Natural killer cell (primary cell): ENCODE measurements around the gene RPS19. TPM values are rescaled to one million over a fixed set of nuclear protein-coding genes. Genes with fewer than 3 reads are reported as not detected.

ENCODE experiments used
- ATAC-seq, 3 donors: fragments of 150-1000 bp in 2 of 3; fragments of 200-7000 bp in 1 of 3; cut with Tn5 transposase; 1 replicate in 1 of 3; 2 replicates in 2 of 3; pipeline ENCODE4 v1.10.0; 2021; ENCODE audit warnings: mild to moderate bottlenecking in 2 of 3, moderate library complexity in 2 of 3
- DNase-seq, 2 donors: peaks; one replicate each; pipeline versions ENCODE4 v3.0.0 to v3.0.0-alpha.2; 2013 to 2021; ENCODE audit warnings: mixed read lengths in 1 of 2
- H3K27ac ChIP-seq: one replicate; pipeline ENCODE4 v1.5.1; 2013; ENCODE audit warnings: mild to moderate bottlenecking, low read length
- H3K27me3 ChIP-seq: one replicate; pipeline ENCODE4 v1.6.1; 2013; ENCODE audit warnings: low read length; ENCODE audit not compliant: control insufficient read depth, insufficient read depth
- H3K36me3 ChIP-seq: one replicate; pipeline ENCODE4 v1.6.1; 2013; ENCODE audit warnings: low read length; ENCODE audit not compliant: control insufficient read depth, insufficient read depth
- H3K4me1 ChIP-seq: one replicate; pipeline ENCODE4 v1.6.1; 2013; ENCODE audit warnings: low read length; ENCODE audit not compliant: control insufficient read depth, insufficient read depth
- H3K4me3 ChIP-seq: one replicate; pipeline ENCODE4 v1.5.1; 2013; ENCODE audit warnings: low read length
- H3K9me3 ChIP-seq: one replicate; pipeline ENCODE4 v1.6.1; 2013; ENCODE audit warnings: low read length; ENCODE audit not compliant: control insufficient read depth, insufficient read depth
- H3K27ac Mint-ChIP-seq, 2 donors: one replicate each; pipeline ENCODE4 v1.8.0; 2022; ENCODE audit warnings: mild to moderate bottlenecking in 2 of 2, mixed read lengths in 2 of 2, moderate library complexity in 1 of 2
- H3K27me3 Mint-ChIP-seq, 2 donors: one replicate each; pipeline ENCODE4 v1.8.0; 2022; ENCODE audit warnings: low read depth in 2 of 2, mixed read lengths in 2 of 2
- H3K36me3 Mint-ChIP-seq: one replicate; pipeline ENCODE4 v1.8.0; 2022; ENCODE audit warnings: mixed read lengths
- H3K4me1 Mint-ChIP-seq, 2 donors: one replicate each; pipeline ENCODE4 v1.8.0; 2022; ENCODE audit warnings: mixed read lengths in 2 of 2
- H3K4me3 Mint-ChIP-seq: one replicate; pipeline ENCODE4 v1.8.0; 2022; ENCODE audit warnings: mild to moderate bottlenecking, moderate library complexity, mixed read lengths
- H3K9me3 Mint-ChIP-seq, 2 donors: one replicate each; pipeline ENCODE4 v1.8.0; 2022; ENCODE audit warnings: mixed read lengths in 2 of 2
- CTCF ChIP-seq: fragments of 200-600 bp; IDR thresholded peaks from one replicate; pipeline ENCODE4 v1.8.0; 2022; ENCODE audit warnings: antibody characterized with exemption
- WGBS: methylation state at CpG from one replicate; pipeline ENCODE4 v1.1.7; 2013; ENCODE audit warnings: missing lambda C conversion rate; ENCODE audit not compliant: insufficient coverage; 5-methylcytosine and 5-hydroxymethylcytosine counted together
- intact Hi-C: fragments of 100-400 bp; cut with micrococcal nuclease; formaldehyde crosslinking; loops from one replicate; pipeline ENCODE4 v1.14.2; 2022
- total RNA-seq, 4 donors: library from RNA; stranded (reverse); fragments of 120-200 nt in 1 of 4; gene quantifications; one replicate each; pipeline versions ENCODE4 v1.2.3 to v1.2.4, GENCODE V29; 2013 to 2022

RPS19 gene
- total RNA-seq, 3 donors from 2014 or later (not counting 1 experiment from before 2014, with no cell fraction given): 1,358 to 1,814 (median 1,709) TPM

- H3K36me3 ChIP-seq: no peaks in the 10 kb centered on the region
- H3K9me3 Mint-ChIP-seq: no peaks in the 10 kb centered on the region
- peaks cover 47% of the 10 kb centered on the region for H3K27me3 ChIP-seq
- peak in 1 of 2 donors; percentile 52 for DNase-seq
- ATAC-seq: peak; percentile 15 to 30 (median 15)
- H3K36me3 Mint-ChIP-seq: no peaks in the 10 kb centered on the region
- no peak overlapping the region for H3K27ac ChIP-seq
- intact Hi-C loops: no loop called here
- WGBS: 26% methylated on average over 23 of the region's 27 CpGs
- H3K27me3 Mint-ChIP-seq: peaks cover 0 to 21% of the 10 kb centered on the region in 2 donors
- no peak overlapping the region for H3K4me3 Mint-ChIP-seq
- no peak for TF ChIP-seq CTCF
- H3K4me1 ChIP-seq: peaks cover 51% of the 10 kb centered on the region
- no peaks in the 10 kb centered on the region for H3K9me3 ChIP-seq
- H3K4me1 Mint-ChIP-seq: peaks cover 1 to 17% of the 10 kb centered on the region in 2 donors
- H3K27ac Mint-ChIP-seq: no peak overlapping the region
- no peak overlapping the region for H3K4me3 ChIP-seq
Measured at GRCh38 chr19:41915776-41916414, 55.8 kb downstream of the RPS19 start.

GRCh38 chr19:41917676-41918075 is 57.6 kb downstream of the RPS19 start:
- Mint-ChIP-seq H3K4me3 (no peak overlapping the region), H3K36me3 (no peaks in the 10 kb centered on the region), H3K27me3 (peaks cover 7 to 28% of the 10 kb centered on the region in 2 donors), H3K9me3 (no peaks in the 10 kb centered on the region), H3K4me1 (peaks cover 10 to 16% of the 10 kb centered on the region in 2 donors), H3K27ac (no peak overlapping the region)
- intact Hi-C loops: no loop called here
- WGBS: 72% methylated on average over 12 of the region's 12 CpGs
- H3K27me3 ChIP-seq: peaks cover 54% of the 10 kb centered on the region
- no peaks in the 10 kb centered on the region for H3K36me3 ChIP-seq
- ATAC-seq: peak in 1 of 3 donors; percentile 19
- H3K4me3 ChIP-seq: no peak overlapping the region
- no peaks in the 10 kb centered on the region for H3K9me3 ChIP-seq
- no peak for DNase-seq
- H3K27ac ChIP-seq: no peak overlapping the region
- H3K4me1 ChIP-seq: peaks cover 44% of the 10 kb centered on the region
- TF ChIP-seq CTCF: no peak

GRCh38 chr19:41918095-41918494 is 58.0 kb downstream of the RPS19 start:
- ATAC-seq (peak in 1 of 3 donors; percentile 21), DNase-seq (no peak)
- H3K36me3 ChIP-seq: no peaks in the 10 kb centered on the region
- Mint-ChIP-seq H3K36me3 (no peaks in the 10 kb centered on the region), H3K27me3 (peaks cover 9 to 28% of the 10 kb centered on the region in 2 donors), H3K9me3 (no peaks in the 10 kb centered on the region), H3K4me3 (no peak overlapping the region), H3K27ac (no peak overlapping the region), H3K4me1 (peaks cover 10 to 18% of the 10 kb centered on the region in 2 donors)
- H3K4me3 ChIP-seq: no peak overlapping the region
- H3K27me3 ChIP-seq: peaks cover 54% of the 10 kb centered on the region
- no peaks in the 10 kb centered on the region for H3K9me3 ChIP-seq
- H3K4me1 ChIP-seq: peaks cover 40% of the 10 kb centered on the region
- intact Hi-C loops: no loop called here
- no peak overlapping the region for H3K27ac ChIP-seq
- TF ChIP-seq CTCF: no peak
- 58% methylated on average over 6 of the region's 6 CpGs for WGBS
